Esophagus muscularis mucosa (tissue), 4 donors: ENCODE measurements around the gene SPTB. TPM values are rescaled to one million over a fixed set of nuclear protein-coding genes. Genes with fewer than 3 reads are reported as not detected.

Experiments
- DNase-seq: peaks from one replicate; pipeline ENCODE4 v3.0.0-alpha.2; 2017; ENCODE audit errors: extremely low spot score
- H3K27ac ChIP-seq, 4 donors: fragments of 200-600 bp; sonication (generic); replicated peaks in 1 of 4; 1 replicate in 3 of 4; 2 replicates in 1 of 4; pipeline ENCODE4 v1.5.1; 2016 to 2019; ENCODE audit warnings: mild to moderate bottlenecking in 1 of 4
- H3K27me3 ChIP-seq, 4 donors: fragments of 200-600 bp; sonication (generic); one replicate each; pipeline versions ENCODE4 v1.5.1 to v1.6.0; 2016 to 2019
- H3K36me3 ChIP-seq, 4 donors: fragments of 200-600 bp; sonication (generic); one replicate each; pipeline ENCODE4 v1.5.1; 2016 to 2019
- H3K4me1 ChIP-seq, 4 donors: fragments of 200-600 bp; sonication (generic); one replicate each; pipeline ENCODE4 v1.5.1; 2016 to 2019
- H3K4me3 ChIP-seq, 4 donors: fragments of 200-600 bp; sonication (generic); 1 replicate in 2 of 4; 2 replicates in 2 of 4; pipeline ENCODE4 v1.5.1; 2016 to 2019; ENCODE audit warnings: mild to moderate bottlenecking in 4 of 4, moderate library complexity in 1 of 4
- H3K9me3 ChIP-seq, 4 donors: fragments of 200-600 bp; sonication (generic); 1 replicate in 3 of 4; 2 replicates in 1 of 4; pipeline ENCODE4 v1.5.1; 2016 to 2019
- EP300 ChIP-seq: sonication (generic); formaldehyde crosslinking; IDR thresholded peaks from one replicate; pipeline ENCODE4 v1.6.1; 2017; ENCODE audit warnings: antibody characterized with exemption
- POLR2A ChIP-seq: fragments of 450-650 bp; IDR thresholded peaks from one replicate; pipeline ENCODE4 v1.6.1; 2017; ENCODE audit warnings: antibody characterized with exemption, moderate library complexity, mild to moderate bottlenecking, low read depth
- POLR2AphosphoS5 ChIP-seq, 2 donors: sonication (generic); formaldehyde crosslinking; IDR thresholded peaks; one replicate each; pipeline ENCODE4 v1.6.1; 2017; ENCODE audit warnings: antibody characterized with exemption in 2 of 2
- WGBS: methylation state at CpG from one replicate; pipeline ENCODE4 v1.1.5; 2018; 5-methylcytosine and 5-hydroxymethylcytosine counted together
- intact Hi-C: fragments of 100-400 bp; cut with DNase I; formaldehyde crosslinking; loops from one replicate; pipeline ENCODE4 v1.15.1; 2023
- total RNA-seq, 4 donors: library from RNA; depleted of rRNA; stranded (reverse); fragments of >200 nt; gene quantifications; one replicate each; pipeline versions ENCODE4 v1.1.0 to v1.2.1, GENCODE V29; 2016
- TF ChIP-seq, protein P1 (sequence below), 3 experiments: fragments of 200-600 bp in 2 of 3; fragments of 450-650 bp in 1 of 3; sonication (generic) in 2 of 3; IDR thresholded peaks; one replicate each; pipeline ENCODE4 v1.5.1; 2017 to 2019; ENCODE audit warnings: antibody characterized with exemption in 3 of 3, mild to moderate bottlenecking in 2 of 3, moderate library complexity in 1 of 3

SPTB gene
- total RNA-seq, 4 donors from 2014 or later, result 0.83 to 2.5 (median 1.8) TPM

DNA sequence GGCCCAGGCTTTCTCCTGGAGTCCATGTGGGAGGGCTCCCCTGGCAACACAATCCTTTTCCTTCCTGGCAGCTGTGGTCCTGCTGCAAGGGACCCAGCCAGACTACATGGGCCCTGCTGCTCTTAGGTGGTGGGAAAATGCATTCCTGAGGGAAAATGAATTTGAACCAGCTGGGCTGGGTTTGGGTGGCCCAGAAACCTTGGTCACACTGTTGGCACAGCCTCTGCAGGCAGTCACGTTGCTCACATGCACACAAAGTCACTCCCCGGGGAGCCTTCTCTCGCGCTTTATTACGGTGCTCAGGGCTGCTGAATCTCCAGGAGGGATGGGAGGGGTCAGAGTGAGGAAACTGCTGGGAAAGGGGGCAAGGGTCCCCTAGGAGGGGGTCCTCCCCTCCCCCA is 158.3 kb downstream of the SPTB start:
- intact Hi-C loops, result no loop called here
- Histone ChIP-seq H3K4me1 (peaks cover 74 to 100% (median 99%) of the 10 kb centered on the region in 4 donors), H3K9me3 (no peaks in the 10 kb centered on the region), H3K27me3 (no peaks in the 10 kb centered on the region), H3K4me3 (peak overlapping the region in 1 of 4 donors; percentile 12), H3K36me3 (no peaks in the 10 kb centered on the region), H3K27ac (peak overlapping the region; percentile 60 to 81 (median 78))
- no peak for DNase-seq
- peak in 1 of 2 donors; percentile 8 for TF ChIP-seq POLR2AphosphoS5 (IDR thresholded peaks at IDR 0.05)
- TF ChIP-seq EP300, result no peak
- 14% methylated on average over 5 of the region's 5 CpGs for WGBS

DNA sequence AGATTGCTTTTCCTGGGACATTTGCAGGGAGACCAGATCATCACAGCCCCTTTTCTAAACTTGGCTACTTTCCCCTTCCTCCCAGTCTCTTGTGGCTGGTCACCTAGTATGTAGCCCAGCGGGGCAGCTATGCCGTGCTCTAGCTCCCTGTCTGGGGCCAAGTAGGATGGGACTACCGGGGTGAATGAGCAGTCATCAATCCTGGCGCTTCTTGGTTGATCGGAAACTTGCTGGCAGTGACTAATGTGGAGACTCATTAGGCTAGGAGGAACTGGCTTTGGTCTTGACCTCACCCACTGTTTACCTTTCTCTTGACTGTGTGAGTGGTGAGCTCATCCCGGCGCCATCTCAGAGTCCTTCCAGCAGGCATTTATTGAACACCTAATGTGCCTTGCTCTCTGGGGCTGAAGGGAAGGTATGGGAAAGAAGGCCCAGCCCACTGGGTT is 159.6 kb downstream of the SPTB start:
- 49% methylated on average over 3 of the region's 7 CpGs for WGBS
- Histone ChIP-seq H3K4me1 (peaks cover 64 to 100% (median 98%) of the 10 kb centered on the region in 4 donors), H3K36me3 (no peaks in the 10 kb centered on the region), H3K27ac (peak overlapping the region; percentile 60 to 81 (median 78)), H3K4me3 (no peak overlapping the region), H3K9me3 (no peaks in the 10 kb centered on the region), H3K27me3 (no peaks in the 10 kb centered on the region)
- TF ChIP-seq POLR2A (no peak), POLR2AphosphoS5 (IDR thresholded peaks at IDR 0.05) (peak in 1 of 2 donors; percentile 4)
- no peak for DNase-seq
- intact Hi-C loops, result no loop called here

GRCh38 chr14:64719601-64720000 is 160.1 kb downstream of the SPTB start:
- no peak overlapping the region for H3K4me3 ChIP-seq
- no peaks in the 10 kb centered on the region for H3K27me3 ChIP-seq
- 89% methylated on average over 7 of the region's 7 CpGs for WGBS
- intact Hi-C loops, result no loop called here
- H3K4me1 ChIP-seq, result peaks cover 58 to 100% (median 98%) of the 10 kb centered on the region in 4 donors
- peak overlapping the region; percentile 21 to 81 (median 78) for H3K27ac ChIP-seq
- DNase-seq, result no peak
- no peaks in the 10 kb centered on the region for H3K9me3 ChIP-seq
- H3K36me3 ChIP-seq, result no peaks in the 10 kb centered on the region
- TF ChIP-seq POLR2A (no peak), POLR2AphosphoS5 (IDR thresholded peaks at IDR 0.05) (no peak), EP300 (no peak)
- TF ChIP-seq, protein P1, sequence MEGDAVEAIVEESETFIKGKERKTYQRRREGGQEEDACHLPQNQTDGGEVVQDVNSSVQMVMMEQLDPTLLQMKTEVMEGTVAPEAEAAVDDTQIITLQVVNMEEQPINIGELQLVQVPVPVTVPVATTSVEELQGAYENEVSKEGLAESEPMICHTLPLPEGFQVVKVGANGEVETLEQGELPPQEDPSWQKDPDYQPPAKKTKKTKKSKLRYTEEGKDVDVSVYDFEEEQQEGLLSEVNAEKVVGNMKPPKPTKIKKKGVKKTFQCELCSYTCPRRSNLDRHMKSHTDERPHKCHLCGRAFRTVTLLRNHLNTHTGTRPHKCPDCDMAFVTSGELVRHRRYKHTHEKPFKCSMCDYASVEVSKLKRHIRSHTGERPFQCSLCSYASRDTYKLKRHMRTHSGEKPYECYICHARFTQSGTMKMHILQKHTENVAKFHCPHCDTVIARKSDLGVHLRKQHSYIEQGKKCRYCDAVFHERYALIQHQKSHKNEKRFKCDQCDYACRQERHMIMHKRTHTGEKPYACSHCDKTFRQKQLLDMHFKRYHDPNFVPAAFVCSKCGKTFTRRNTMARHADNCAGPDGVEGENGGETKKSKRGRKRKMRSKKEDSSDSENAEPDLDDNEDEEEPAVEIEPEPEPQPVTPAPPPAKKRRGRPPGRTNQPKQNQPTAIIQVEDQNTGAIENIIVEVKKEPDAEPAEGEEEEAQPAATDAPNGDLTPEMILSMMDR (IDR thresholded peaks at IDR 0.05), result no peak

DNA sequence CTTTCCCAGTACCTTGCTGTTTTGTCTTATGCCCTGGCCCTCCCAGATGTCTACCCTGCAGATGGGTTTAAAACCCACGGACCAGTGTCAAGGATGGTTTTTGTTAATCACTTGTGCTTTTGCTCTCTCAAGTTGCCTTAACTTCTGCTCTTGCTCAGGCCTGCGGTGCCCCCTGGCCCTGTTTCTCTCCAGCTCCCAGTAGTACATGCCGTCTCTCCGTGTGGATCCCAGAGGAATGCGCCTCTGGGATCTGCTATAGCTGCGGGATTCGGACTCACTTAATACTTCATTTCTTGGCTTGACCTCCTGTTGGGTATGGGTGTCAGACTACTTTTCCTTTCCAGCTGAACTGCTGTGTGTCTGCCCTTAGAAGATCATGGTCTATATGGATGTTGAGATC is 160.9 kb downstream of the SPTB start:
- TF ChIP-seq, protein P1 (IDR thresholded peaks at IDR 0.05), result no peak
- peak in 1 of 2 donors; percentile 15 for TF ChIP-seq POLR2AphosphoS5 (IDR thresholded peaks at IDR 0.05)
- H3K4me1 ChIP-seq, result peaks cover 51 to 97% (median 91%) of the 10 kb centered on the region in 4 donors
- no peaks in the 10 kb centered on the region for H3K27me3 ChIP-seq
- intact Hi-C loops, result no loop called here
- DNase-seq, result no peak
- no peak overlapping the region for H3K4me3 ChIP-seq
- 83% methylated on average over 7 of the region's 7 CpGs for WGBS
- H3K9me3 ChIP-seq, result peaks cover 0 to 3% (median 0%) of the 10 kb centered on the region in 4 donors
- no peaks in the 10 kb centered on the region for H3K36me3 ChIP-seq
- peak overlapping the region; percentile 75 to 81 (median 78) for H3K27ac ChIP-seq

GRCh38 chr14:64717870-64718269 is 161.8 kb downstream of the SPTB start:
- intact Hi-C loops, result no loop called here

More at GRCh38 chr14:64717870-64718269, 161.8 kb downstream of the SPTB start:
- Histone ChIP-seq H3K27ac (peak overlapping the region; percentile 75 to 81 (median 78)), H3K27me3 (no peaks in the 10 kb centered on the region), H3K36me3 (no peaks in the 10 kb centered on the region), H3K9me3 (peaks cover 0 to 10% (median 4%) of the 10 kb centered on the region in 4 donors), H3K4me1 (peaks cover 47 to 88% (median 82%) of the 10 kb centered on the region in 4 donors), H3K4me3 (no peak overlapping the region)
- 21% methylated on average over 6 of the region's 6 CpGs for WGBS
- TF ChIP-seq, protein P1 (IDR thresholded peaks at IDR 0.05), result no peak
- no peak for TF ChIP-seq POLR2A
- no peak for TF ChIP-seq EP300
- TF ChIP-seq POLR2AphosphoS5 (IDR thresholded peaks at IDR 0.05), result no peak
- no peak for DNase-seq
